Measurements from ENCODE around the gene PRKG1. TPM values are rescaled to one million over a fixed set of nuclear protein-coding genes. Genes with fewer than 3 reads are reported as not detected.

PRKG1 gene
- total RNA-seq, 1 experiment from 2014 or later, result 7.4 TPM

- Histone ChIP-seq H2AFZ (ENCODE audit: low read length) (no peak overlapping the region), H3K9me3 (ENCODE audit: low read length) (no peaks in the 10 kb centered on the region), H3K4me3 (ENCODE audit: low read length) (no peak overlapping the region), H3K9ac (ENCODE audit: low read length) (no peak overlapping the region), H3K9me2 (replicated peaks; ENCODE audit: low read length) (no peaks in the 10 kb centered on the region), H3F3A (ENCODE audit: low read length, unreplicated experiment) (no peaks in the 10 kb centered on the region), H3K27ac (ENCODE audit: low read length) (no peak overlapping the region), H3K4me1 (ENCODE audit: insufficient read depth, low read length) (no peaks in the 10 kb centered on the region), H4K20me1 (ENCODE audit: low read length) (no peaks in the 10 kb centered on the region), H3K4me2 (ENCODE audit: low read length) (no peak overlapping the region), H3K27me3 (ENCODE audit: low read length) (no peaks in the 10 kb centered on the region), H3K79me2 (ENCODE audit: low read length) (no peaks in the 10 kb centered on the region), H3K36me3 (ENCODE audit: low read depth, low read length) (no peaks in the 10 kb centered on the region)
- intact Hi-C loops (cut with micrococcal nuclease), result no loop called here
- TF ChIP-seq EZH2phosphoT487 (IDR thresholded peaks at IDR 0.05; ENCODE audit: borderline replicate concordance, low read length) (no peak), CTCF (conservative IDR thresholded peaks at IDR 0.05; ENCODE audit: low read depth, low read length) (no peak), EZH2 (IDR thresholded peaks at IDR 0.05; ENCODE audit: low read length, unreplicated experiment) (no peak)
- no peak for DNase-seq
- no peak for ATAC-seq
- no TSS peak for BruUV-seq (replicated peaks)
- CTCF ChIA-PET, result no interaction called here
- POLR2A ChIA-PET (ENCODE audit: unreplicated experiment), result no interaction called here
Observed at GRCh38 chr10:52040486-52040885, 966.2 kb downstream of the PRKG1 start.

- Histone ChIP-seq H3K79me2 (ENCODE audit: low read length) (no peaks in the 10 kb centered on the region), H3K36me3 (ENCODE audit: low read depth, low read length) (no peaks in the 10 kb centered on the region), H3F3A (ENCODE audit: low read length, unreplicated experiment) (no peaks in the 10 kb centered on the region), H3K4me2 (ENCODE audit: low read length) (no peak overlapping the region), H3K9me3 (ENCODE audit: low read length) (no peaks in the 10 kb centered on the region), H3K4me1 (ENCODE audit: insufficient read depth, low read length) (no peaks in the 10 kb centered on the region), H3K9me2 (replicated peaks; ENCODE audit: low read length) (no peaks in the 10 kb centered on the region), H3K4me3 (ENCODE audit: low read length) (no peak overlapping the region), H3K27me3 (ENCODE audit: low read length) (no peaks in the 10 kb centered on the region), H3K9ac (ENCODE audit: low read length) (no peak overlapping the region), H4K20me1 (ENCODE audit: low read length) (no peaks in the 10 kb centered on the region), H3K27ac (ENCODE audit: low read length) (no peak overlapping the region), H2AFZ (ENCODE audit: low read length) (no peak overlapping the region)
- ChIA-PET POLR2A (ENCODE audit: unreplicated experiment) (no interaction called here), CTCF (no interaction called here)
- intact Hi-C loops (cut with micrococcal nuclease), result no loop called here
- BruUV-seq (replicated peaks), result no TSS peak
- DNase-seq, result no peak
- no peak for ATAC-seq
- TF ChIP-seq CTCF (conservative IDR thresholded peaks at IDR 0.05; ENCODE audit: low read depth, low read length) (no peak), EZH2phosphoT487 (IDR thresholded peaks at IDR 0.05; ENCODE audit: borderline replicate concordance, low read length) (no peak)
Observed at GRCh38 chr10:52043811-52044210, 969.5 kb downstream of the PRKG1 start.

GRCh38 chr10:52048051-52048450 lies 973.8 kb downstream of the PRKG1 start:
- intact Hi-C loops (cut with micrococcal nuclease), result no loop called here
- no peaks in the 10 kb centered on the region for H3F3A ChIP-seq (ENCODE audit: low read length, unreplicated experiment)
- ChIA-PET POLR2A (ENCODE audit: unreplicated experiment) (no interaction called here), CTCF (no interaction called here)
- DNase-seq, result no peak
- no peaks in the 10 kb centered on the region for H3K4me1 ChIP-seq (ENCODE audit: insufficient read depth, low read length)
- no peak overlapping the region for H3K4me2 ChIP-seq (ENCODE audit: low read length)
- no peaks in the 10 kb centered on the region for H3K27me3 ChIP-seq (ENCODE audit: low read length)
- BruUV-seq (replicated peaks), result no TSS peak
- no peaks in the 10 kb centered on the region for H3K9me3 ChIP-seq (ENCODE audit: low read length)
- no peaks in the 10 kb centered on the region for H3K9me2 ChIP-seq (replicated peaks; ENCODE audit: low read length)
- H3K36me3 ChIP-seq (ENCODE audit: low read depth, low read length), result no peaks in the 10 kb centered on the region
- no peaks in the 10 kb centered on the region for H4K20me1 ChIP-seq (ENCODE audit: low read length)
- ATAC-seq, result no peak
- TF ChIP-seq EZH2phosphoT487 (IDR thresholded peaks at IDR 0.05; ENCODE audit: borderline replicate concordance, low read length), result no peak
- no peak for TF ChIP-seq EZH2 (IDR thresholded peaks at IDR 0.05; ENCODE audit: low read length, unreplicated experiment)
- TF ChIP-seq CTCF (conservative IDR thresholded peaks at IDR 0.05; ENCODE audit: low read depth, low read length), result no peak
- no peak overlapping the region for H3K4me3 ChIP-seq (ENCODE audit: low read length)
- H3K79me2 ChIP-seq (ENCODE audit: low read length), result no peaks in the 10 kb centered on the region
- H2AFZ ChIP-seq (ENCODE audit: low read length), result no peak overlapping the region
- H3K9ac ChIP-seq (ENCODE audit: low read length), result no peak overlapping the region
- H3K27ac ChIP-seq (ENCODE audit: low read length), result no peak overlapping the region
